A673 (cell line): Measurements from ENCODE around the gene SLC2A1. TPM values are rescaled to one million over a fixed set of nuclear protein-coding genes. Genes with fewer than 3 reads are reported as not detected.

Experiments
- BruUV-seq: library from RNA; stranded (reverse); fragments of 400-500 nt; replicated peaks from 2 replicates; lab custom pipeline; 2021; lab: Mats Ljungman, UMichigan
- CTCF ChIA-PET: fragments of 300-600 bp; sonication (Branson Sonifier 250); formaldehyde crosslinking; loops from one replicate; lab custom pipeline; 2022; ENCODE audit warnings: antibody characterized with exemption; lab: Charles Lee
- POLR2A ChIA-PET: fragments of 300-600 bp; sonication (Branson Sonifier 250); formaldehyde crosslinking; loops from one replicate; lab custom pipeline; 2022; ENCODE audit warnings: antibody characterized with exemption; ENCODE audit not compliant: low non-redundant PET; lab: Charles Lee
- DNase-seq: peaks from one replicate; pipeline ENCODE4 v3.0.0-alpha.2; 2015; ENCODE audit warnings: low spot score
- H3K27ac ChIP-seq: fragments of 200-600 bp; sonication (generic); 2 replicates; pipeline ENCODE4 v1.5.1; 2016; ENCODE audit warnings: mixed run types, low read depth, mild to moderate bottlenecking, mixed read lengths, antibody characterized with exemption, low read length; ENCODE audit not compliant: poor library complexity, severe bottlenecking
- H3K27me3 ChIP-seq: fragments of 200-600 bp; sonication (generic); replicated peaks from 2 replicates; pipeline ENCODE4 v1.6.1; 2017; ENCODE audit warnings: mixed run types, low read depth, mild to moderate bottlenecking, mixed read lengths, antibody characterized with exemption, low read length; ENCODE audit not compliant: insufficient read depth, poor library complexity
- H3K36me3 ChIP-seq: fragments of 200-600 bp; sonication (generic); 2 replicates; pipeline ENCODE4 v1.6.1; 2016; ENCODE audit warnings: mixed run types, mild to moderate bottlenecking, mixed read lengths, antibody characterized with exemption, low read length; ENCODE audit not compliant: insufficient read depth, poor library complexity, severe bottlenecking
- H3K4me1 ChIP-seq: fragments of 200-600 bp; sonication (generic); 2 replicates; pipeline ENCODE4 v1.6.1; 2017; ENCODE audit warnings: mixed run types, mild to moderate bottlenecking, mixed read lengths, antibody characterized with exemption, low read length; ENCODE audit not compliant: insufficient read depth, poor library complexity, severe bottlenecking
- H3K4me3 ChIP-seq: fragments of 200-600 bp; sonication (generic); 2 replicates; pipeline ENCODE4 v1.5.1; 2016; ENCODE audit warnings: low read depth, mixed run types, mild to moderate bottlenecking, mixed read lengths, low read length; ENCODE audit not compliant: poor library complexity, severe bottlenecking
- H3K9me3 ChIP-seq: fragments of 200-600 bp; sonication (generic); 2 replicates; pipeline ENCODE4 v1.6.1; 2016; ENCODE audit warnings: mixed run types, low read depth, mild to moderate bottlenecking, mixed read lengths, antibody characterized with exemption, low read length; ENCODE audit not compliant: poor library complexity, severe bottlenecking
- CTCF ChIP-seq: fragments of 300-800, 200-600 bp; sonication (generic); conservative IDR thresholded peaks from 2 replicates; pipeline ENCODE4 v1.5.1; 2017; ENCODE audit warnings: low read depth, mild to moderate bottlenecking, antibody characterized with exemption, low read length, moderate library complexity, mixed read lengths
- EZH2 ChIP-seq: fragments of 200-600 bp; sonication (generic); IDR thresholded peaks from 2 replicates; pipeline ENCODE4 v1.6.1; 2017; ENCODE audit warnings: borderline replicate concordance, low read depth, mild to moderate bottlenecking, mixed read lengths, antibody characterized with exemption, low read length; ENCODE audit not compliant: poor library complexity, severe bottlenecking
- intact Hi-C: fragments of 100-400 bp; cut with micrococcal nuclease; formaldehyde crosslinking; loops from one replicate; pipeline ENCODE4 v1.10.0; 2022; ENCODE audit not compliant: unreplicated experiment
- total RNA-seq: library from RNA; stranded (reverse); gene quantifications from 2 replicates; pipeline ENCODE4 v1.2.3, GENCODE V29; 2021

The SLC2A1 gene
- total RNA-seq, 1 experiment from 2014 or later = 36.7 TPM

GRCh38 chr1:42951588-42951987 is 7.1 kb downstream of the SLC2A1 start:
- CTCF ChIA-PET = no interaction called here
- intact Hi-C loops = no loop called here
- no TSS peak for BruUV-seq
- Histone ChIP-seq H3K36me3 (peaks cover 7% of the 10 kb centered on the region), H3K4me1 (no peaks in the 10 kb centered on the region), H3K9me3 (no peaks in the 10 kb centered on the region), H3K27ac (no peak overlapping the region), H3K27me3 (no peaks in the 10 kb centered on the region), H3K4me3 (no peak overlapping the region)
- TF ChIP-seq CTCF = no peak
- TF ChIP-seq EZH2 = no peak
- DNase-seq = no peak
- POLR2A ChIA-PET = no interaction called here

DNA sequence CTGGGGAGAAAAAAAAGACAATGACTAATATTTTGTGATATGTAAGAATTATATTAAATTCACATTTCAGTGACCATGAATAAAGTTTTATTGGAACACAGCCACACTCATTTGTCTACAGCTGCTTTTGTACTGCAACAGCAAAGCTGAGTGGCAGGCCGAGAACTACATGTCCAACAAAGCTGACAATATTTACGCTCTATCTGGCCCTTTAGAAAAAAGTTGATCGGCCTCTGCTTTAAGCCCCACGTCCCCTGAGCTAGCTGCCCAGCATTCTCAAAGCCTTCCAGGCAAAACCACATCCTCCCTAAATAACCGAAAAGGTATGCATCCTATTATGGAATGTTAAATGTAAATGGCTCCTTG is 8.6 kb downstream of the SLC2A1 start:
- H3K27ac ChIP-seq = no peak overlapping the region
- no peaks in the 10 kb centered on the region for H3K27me3 ChIP-seq
- ChIA-PET CTCF (no interaction called here), POLR2A (no interaction called here)
- TF ChIP-seq EZH2 (no peak), CTCF (no peak)
- intact Hi-C loops = no loop called here
- H3K36me3 ChIP-seq = peaks cover 7% of the 10 kb centered on the region
- no TSS peak for BruUV-seq
- H3K9me3 ChIP-seq = no peaks in the 10 kb centered on the region
- no peak overlapping the region for H3K4me3 ChIP-seq
- no peaks in the 10 kb centered on the region for H3K4me1 ChIP-seq
- DNase-seq = no peak

DNA sequence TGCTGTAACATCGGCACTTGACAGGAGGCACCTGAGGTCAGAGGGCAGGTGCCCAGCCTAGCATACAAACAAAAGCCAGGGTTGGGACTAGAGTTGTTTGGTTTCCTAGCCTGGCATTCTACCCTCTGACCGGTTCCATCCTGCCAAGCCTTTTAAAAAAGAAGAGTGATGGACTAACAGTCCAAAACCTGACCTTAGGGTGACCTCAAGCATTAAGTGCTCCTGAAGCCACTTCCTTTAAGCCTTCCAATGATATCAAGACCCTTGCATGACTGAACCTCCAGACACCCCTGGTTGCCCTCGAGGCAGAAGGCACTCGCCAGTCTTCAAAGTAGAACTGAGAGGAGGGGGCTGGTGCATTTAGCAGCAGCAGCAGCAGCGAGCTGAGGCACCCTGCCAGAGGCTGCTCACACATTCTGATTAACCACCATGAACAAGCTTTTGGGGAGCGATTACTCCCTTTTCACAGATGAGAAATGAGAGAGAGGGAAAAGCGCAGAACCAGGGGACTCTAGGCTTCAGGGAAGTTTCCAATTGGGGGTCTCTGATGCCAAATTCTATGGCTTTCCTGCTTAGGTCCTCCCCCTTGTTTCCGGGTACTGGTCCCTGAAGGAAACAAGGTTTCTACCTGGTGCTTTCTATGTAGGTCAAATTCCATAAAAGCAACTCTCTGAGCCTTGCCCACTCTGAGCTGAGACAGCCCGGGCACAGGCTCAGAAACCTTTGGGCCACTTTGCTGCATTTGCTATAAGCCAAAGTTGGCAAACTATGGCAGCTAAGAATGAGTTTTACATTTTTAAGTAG is 9.2 kb downstream of the SLC2A1 start:
- Histone ChIP-seq H3K27me3 (no peaks in the 10 kb centered on the region), H3K4me3 (no peak overlapping the region), H3K9me3 (no peaks in the 10 kb centered on the region), H3K4me1 (no peaks in the 10 kb centered on the region), H3K36me3 (peaks cover 7% of the 10 kb centered on the region), H3K27ac (no peak overlapping the region)
- no TSS peak for BruUV-seq
- DNase-seq = no peak
- intact Hi-C loops = no loop called here
- ChIA-PET POLR2A (no interaction called here), CTCF (no interaction called here)
- TF ChIP-seq EZH2 = no peak
